OCI-LY3 (cell line): ENCODE data around the gene SOS2.
A peak's percentile ranks its signal among the peaks of the same experiment; 100 is the strongest.

ENCODE experiments used
- H2AFZ ChIP-seq: fragments of 200-600, 300-600 bp; shearing (Covaris generic); 2 replicates; pipeline ENCODE4 v1.6.0; 2014; ENCODE audit warnings: antibody characterized with exemption, low read depth, low read length
- H3K27ac ChIP-seq: fragments of 200-600, 300-600 bp; sonication (generic); 2 replicates; pipeline ENCODE4 v1.5.1; 2014; ENCODE audit warnings: mild to moderate bottlenecking, low read length, moderate library complexity, mixed read lengths
- H3K27me3 ChIP-seq: fragments of 200-600, 300-600 bp; sonication (generic); 2 replicates; pipeline ENCODE4 v1.6.1; 2014; ENCODE audit warnings: low read depth, low read length, mixed read lengths
- H3K36me3 ChIP-seq: fragments of 200-600, 300-600 bp; sonication (generic); replicated peaks from 2 replicates; pipeline ENCODE3; 2014; ENCODE audit warnings: low read depth, low read length, mixed read lengths
- H3K4me1 ChIP-seq: fragments of 300-600, 200-600 bp; sonication (generic); 2 replicates; pipeline ENCODE4 v1.6.1; 2014; ENCODE audit warnings: low read length, mixed read lengths
- H3K4me2 ChIP-seq: fragments of 200-600, 300-600 bp; sonication (generic); 2 replicates; pipeline ENCODE4 v1.6.1; 2014; ENCODE audit warnings: low read length, mixed read lengths
- H3K4me3 ChIP-seq: fragments of 300-600, 200-600 bp; sonication (generic); 2 replicates; pipeline ENCODE4 v1.5.1; 2014; ENCODE audit warnings: antibody characterized with exemption, mild to moderate bottlenecking, low read length, moderate library complexity
- H3K79me2 ChIP-seq: fragments of 300-600, 200-600 bp; shearing (Covaris generic); 2 replicates; pipeline ENCODE4 v1.6.1; 2014; ENCODE audit warnings: mild to moderate bottlenecking, low read length, mixed read lengths
- H3K9ac ChIP-seq: fragments of 300-600, 200-600 bp; shearing (Covaris generic); 2 replicates; pipeline ENCODE4 v1.6.0; 2014; ENCODE audit warnings: mild to moderate bottlenecking, low read length, moderate library complexity
- H3K9me3 ChIP-seq: fragments of 200-600, 300-600 bp; shearing (Covaris generic); 2 replicates; pipeline ENCODE4 v1.6.1; 2014; ENCODE audit warnings: low read length, mixed read lengths; ENCODE audit not compliant: insufficient read depth
- H4K20me1 ChIP-seq: fragments of 200-600, 300-600 bp; sonication (generic); 2 replicates; pipeline ENCODE4 v1.6.1; 2016; ENCODE audit warnings: low read length, mixed read lengths; ENCODE audit not compliant: insufficient read depth
- EZH2phosphoT487 ChIP-seq: fragments of 200-600 bp; shearing (Covaris generic); IDR thresholded peaks from 2 replicates; pipeline ENCODE4 v1.6.1; 2018; ENCODE audit warnings: antibody characterized with exemption, mixed run types, low read depth
- TF ChIP-seq, protein P1 (sequence below): fragments of 200-600, 300-600 bp; sonication (generic); IDR thresholded peaks from 2 replicates; pipeline ENCODE4 v1.5.1; 2014; ENCODE audit warnings: antibody characterized with exemption, low read length, low read depth

SOS2 gene

DNA sequence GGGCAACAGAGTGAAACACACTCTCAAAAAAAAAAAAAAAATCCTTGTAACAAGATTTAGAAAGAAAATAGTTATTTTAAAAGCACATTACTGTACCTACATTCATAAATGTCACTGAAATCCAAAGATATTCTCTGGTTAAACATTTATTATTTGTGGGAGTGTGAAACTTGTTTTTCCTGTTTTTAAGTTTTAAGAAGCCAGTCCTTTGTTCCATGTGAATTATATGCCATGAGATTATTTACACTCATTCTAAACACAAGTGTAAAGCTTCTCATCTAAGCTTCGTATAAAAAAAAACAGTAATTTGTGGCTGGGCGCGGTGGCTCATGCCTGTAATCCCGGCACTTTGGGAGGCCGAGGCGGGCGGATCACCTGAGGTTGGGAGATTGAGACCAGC, 130.0 kb downstream of the SOS2 start:
- no peaks in the 10 kb centered on the region for H3K9me3 ChIP-seq
- H3K27ac ChIP-seq, result no peak overlapping the region
- TF ChIP-seq, protein P1, sequence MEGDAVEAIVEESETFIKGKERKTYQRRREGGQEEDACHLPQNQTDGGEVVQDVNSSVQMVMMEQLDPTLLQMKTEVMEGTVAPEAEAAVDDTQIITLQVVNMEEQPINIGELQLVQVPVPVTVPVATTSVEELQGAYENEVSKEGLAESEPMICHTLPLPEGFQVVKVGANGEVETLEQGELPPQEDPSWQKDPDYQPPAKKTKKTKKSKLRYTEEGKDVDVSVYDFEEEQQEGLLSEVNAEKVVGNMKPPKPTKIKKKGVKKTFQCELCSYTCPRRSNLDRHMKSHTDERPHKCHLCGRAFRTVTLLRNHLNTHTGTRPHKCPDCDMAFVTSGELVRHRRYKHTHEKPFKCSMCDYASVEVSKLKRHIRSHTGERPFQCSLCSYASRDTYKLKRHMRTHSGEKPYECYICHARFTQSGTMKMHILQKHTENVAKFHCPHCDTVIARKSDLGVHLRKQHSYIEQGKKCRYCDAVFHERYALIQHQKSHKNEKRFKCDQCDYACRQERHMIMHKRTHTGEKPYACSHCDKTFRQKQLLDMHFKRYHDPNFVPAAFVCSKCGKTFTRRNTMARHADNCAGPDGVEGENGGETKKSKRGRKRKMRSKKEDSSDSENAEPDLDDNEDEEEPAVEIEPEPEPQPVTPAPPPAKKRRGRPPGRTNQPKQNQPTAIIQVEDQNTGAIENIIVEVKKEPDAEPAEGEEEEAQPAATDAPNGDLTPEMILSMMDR, result no peak
- no peak for TF ChIP-seq EZH2phosphoT487
- no peaks in the 10 kb centered on the region for H3K79me2 ChIP-seq
- H3K4me1 ChIP-seq, result peaks cover 13% of the 10 kb centered on the region
- H3K27me3 ChIP-seq, result no peaks in the 10 kb centered on the region
- peaks cover 3% of the 10 kb centered on the region for H3K36me3 ChIP-seq
- H3K4me3 ChIP-seq, result no peak overlapping the region
- H2AFZ ChIP-seq, result no peak overlapping the region
- H3K9ac ChIP-seq, result no peak overlapping the region
- no peak overlapping the region for H3K4me2 ChIP-seq
- no peaks in the 10 kb centered on the region for H4K20me1 ChIP-seq

DNA sequence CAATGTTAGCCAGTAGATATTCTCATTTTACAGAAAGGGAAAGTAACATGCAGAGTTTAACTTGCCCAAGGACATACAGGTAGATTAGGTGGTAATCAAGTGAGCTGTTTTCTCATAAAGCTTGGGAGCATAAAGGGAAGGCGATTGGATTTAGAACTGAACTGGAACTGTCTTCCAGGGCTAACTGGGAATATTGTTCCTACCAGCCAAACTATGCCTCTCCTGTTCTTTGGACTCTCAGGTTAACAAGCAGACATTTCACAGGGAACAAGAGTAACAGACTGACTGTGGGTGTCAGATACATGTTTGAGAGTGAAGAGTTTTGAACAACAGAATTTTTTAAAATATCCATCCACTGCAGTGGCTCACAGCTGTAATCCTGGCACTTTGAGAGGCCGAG, 130.6 kb downstream of the SOS2 start:
- no peak overlapping the region for H3K27ac ChIP-seq
- no peaks in the 10 kb centered on the region for H4K20me1 ChIP-seq
- H3K79me2 ChIP-seq, result no peaks in the 10 kb centered on the region
- no peak overlapping the region for H3K4me2 ChIP-seq
- no peak overlapping the region for H3K4me3 ChIP-seq
- H3K27me3 ChIP-seq, result no peaks in the 10 kb centered on the region
- peaks cover 3% of the 10 kb centered on the region for H3K36me3 ChIP-seq
- no peak overlapping the region for H2AFZ ChIP-seq
- peaks cover 19% of the 10 kb centered on the region for H3K4me1 ChIP-seq
- TF ChIP-seq, protein P1, result no peak
- no peak for TF ChIP-seq EZH2phosphoT487
- no peak overlapping the region for H3K9ac ChIP-seq
- H3K9me3 ChIP-seq, result no peaks in the 10 kb centered on the region

DNA sequence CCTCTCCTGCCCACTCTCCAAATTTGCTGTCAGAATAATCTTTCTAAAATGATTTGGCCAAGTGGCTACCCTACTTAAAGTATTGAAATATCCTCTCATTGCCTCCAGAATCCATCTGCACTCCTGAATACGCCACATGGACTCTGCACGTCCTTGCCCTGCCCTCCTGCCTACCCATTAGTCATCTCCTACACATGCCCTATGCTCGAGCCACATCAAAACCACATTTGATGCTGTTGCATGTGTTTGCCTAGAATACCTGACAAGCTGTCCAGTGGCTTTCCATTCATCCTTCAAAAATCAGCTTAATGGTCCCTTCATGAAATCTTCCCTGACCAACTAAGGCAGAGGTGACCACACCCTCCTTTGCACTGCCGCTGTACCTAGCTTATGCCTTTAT, 132.0 kb downstream of the SOS2 start:
- no peak overlapping the region for H3K4me3 ChIP-seq
- H3K4me2 ChIP-seq, result no peak overlapping the region
- H3K79me2 ChIP-seq, result no peaks in the 10 kb centered on the region
- no peaks in the 10 kb centered on the region for H3K9me3 ChIP-seq
- peaks cover 3% of the 10 kb centered on the region for H3K36me3 ChIP-seq
- H3K9ac ChIP-seq, result no peak overlapping the region
- H3K27me3 ChIP-seq, result no peaks in the 10 kb centered on the region
- peaks cover 20% of the 10 kb centered on the region for H3K4me1 ChIP-seq
- TF ChIP-seq, protein P1, result no peak
- TF ChIP-seq EZH2phosphoT487, result no peak
- no peak overlapping the region for H3K27ac ChIP-seq
- no peak overlapping the region for H2AFZ ChIP-seq
- H4K20me1 ChIP-seq, result no peaks in the 10 kb centered on the region

DNA sequence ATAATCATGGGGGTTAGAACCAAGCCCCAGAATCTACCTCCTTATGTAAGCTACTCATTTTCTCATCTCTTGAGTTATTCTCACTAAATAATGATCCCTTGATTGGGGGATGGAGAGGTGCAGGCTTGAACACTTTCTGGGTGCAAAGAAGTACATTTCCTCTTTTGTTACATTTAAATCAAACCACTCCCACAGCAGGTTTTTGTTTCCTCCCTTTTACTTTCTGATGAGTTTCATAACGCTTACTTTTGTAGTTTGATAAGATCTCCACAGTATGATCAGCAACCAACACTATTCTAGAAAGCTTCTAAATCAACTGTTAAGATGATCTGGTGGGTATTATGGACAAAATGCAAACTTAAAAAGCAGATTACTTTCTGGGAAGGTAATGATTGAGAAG, 135.5 kb downstream of the SOS2 start:
- no peaks in the 10 kb centered on the region for H4K20me1 ChIP-seq
- H3K79me2 ChIP-seq, result no peaks in the 10 kb centered on the region
- peak overlapping the region; percentile 32; the same call in 1 of the 2 replicates for H3K27ac ChIP-seq
- TF ChIP-seq, protein P1, result no peak
- TF ChIP-seq EZH2phosphoT487, result no peak
- peaks cover 14% of the 10 kb centered on the region for H3K4me1 ChIP-seq
- H3K4me3 ChIP-seq, result no peak overlapping the region
- H3K36me3 ChIP-seq, result peaks cover 4% of the 10 kb centered on the region
- H3K4me2 ChIP-seq, result peak overlapping the region; percentile 55
- no peaks in the 10 kb centered on the region for H3K9me3 ChIP-seq
- peak overlapping the region; percentile 19; the same call in 1 of the 2 replicates for H3K9ac ChIP-seq
- H3K27me3 ChIP-seq, result no peaks in the 10 kb centered on the region
- H2AFZ ChIP-seq, result no peak overlapping the region
